ENCODE results near the gene PSMA1.

Gene PSMA1

DNA sequence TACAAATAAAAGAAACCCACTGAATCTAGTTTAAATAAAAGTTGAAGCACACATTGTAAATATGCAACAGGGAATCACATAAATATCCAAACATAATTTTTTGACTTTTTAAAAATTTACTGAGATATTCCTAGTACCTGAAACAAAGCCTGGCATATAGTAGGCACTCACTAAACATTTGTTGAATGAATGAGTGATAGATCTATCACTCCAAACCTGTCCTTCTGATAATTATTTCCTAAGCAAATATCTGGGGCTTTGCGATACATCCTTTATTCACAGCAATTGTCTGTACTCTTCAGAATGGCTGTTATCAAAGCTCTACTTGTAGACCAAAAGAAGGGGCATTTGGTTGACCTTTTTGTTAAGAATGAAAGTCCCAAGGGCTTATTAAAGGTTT lies 2.6 kb upstream of the PSMA1 start:
- Histone ChIP-seq H3K27ac (ENCODE audit: low read depth, low read length) (no peak overlapping the region), H3K36me3 (ENCODE audit: low read length) (peaks cover 7% of the 10 kb centered on the region), H4K20me1 (ENCODE audit: low read depth, low read length) (no peaks in the 10 kb centered on the region), H3K27me3 (ENCODE audit: low read length) (no peaks in the 10 kb centered on the region), H3K9me2 (replicated peaks; ENCODE audit: insufficient read depth, low read length) (no peaks in the 10 kb centered on the region), H3K4me2 (ENCODE audit: low read depth, low read length, poor library complexity, severe bottlenecking) (no peak overlapping the region), H3K4me3 (ENCODE audit: insufficient read depth, low read length, poor library complexity, severe bottlenecking) (no peak overlapping the region), H3F3A (ENCODE audit: insufficient read depth) (peaks cover 20% of the 10 kb centered on the region), H3K9ac (ENCODE audit: low read length) (no peak overlapping the region), H2AFZ (ENCODE audit: low read depth, low read length, severe bottlenecking) (no peak overlapping the region), H3K9me3 (ENCODE audit: insufficient read depth, low read length) (no peaks in the 10 kb centered on the region), H3K79me2 (ENCODE audit: insufficient read depth, low read length) (peaks cover 26% of the 10 kb centered on the region)
- TF ChIP-seq, protein P1, sequence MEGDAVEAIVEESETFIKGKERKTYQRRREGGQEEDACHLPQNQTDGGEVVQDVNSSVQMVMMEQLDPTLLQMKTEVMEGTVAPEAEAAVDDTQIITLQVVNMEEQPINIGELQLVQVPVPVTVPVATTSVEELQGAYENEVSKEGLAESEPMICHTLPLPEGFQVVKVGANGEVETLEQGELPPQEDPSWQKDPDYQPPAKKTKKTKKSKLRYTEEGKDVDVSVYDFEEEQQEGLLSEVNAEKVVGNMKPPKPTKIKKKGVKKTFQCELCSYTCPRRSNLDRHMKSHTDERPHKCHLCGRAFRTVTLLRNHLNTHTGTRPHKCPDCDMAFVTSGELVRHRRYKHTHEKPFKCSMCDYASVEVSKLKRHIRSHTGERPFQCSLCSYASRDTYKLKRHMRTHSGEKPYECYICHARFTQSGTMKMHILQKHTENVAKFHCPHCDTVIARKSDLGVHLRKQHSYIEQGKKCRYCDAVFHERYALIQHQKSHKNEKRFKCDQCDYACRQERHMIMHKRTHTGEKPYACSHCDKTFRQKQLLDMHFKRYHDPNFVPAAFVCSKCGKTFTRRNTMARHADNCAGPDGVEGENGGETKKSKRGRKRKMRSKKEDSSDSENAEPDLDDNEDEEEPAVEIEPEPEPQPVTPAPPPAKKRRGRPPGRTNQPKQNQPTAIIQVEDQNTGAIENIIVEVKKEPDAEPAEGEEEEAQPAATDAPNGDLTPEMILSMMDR (IDR thresholded peaks at IDR 0.05; ENCODE audit: insufficient read depth, low read length, poor library complexity, severe bottlenecking): no peak
- TF ChIP-seq EZH2phosphoT487 (conservative IDR thresholded peaks at IDR 0.05; ENCODE audit: low read length): no peak

DNA sequence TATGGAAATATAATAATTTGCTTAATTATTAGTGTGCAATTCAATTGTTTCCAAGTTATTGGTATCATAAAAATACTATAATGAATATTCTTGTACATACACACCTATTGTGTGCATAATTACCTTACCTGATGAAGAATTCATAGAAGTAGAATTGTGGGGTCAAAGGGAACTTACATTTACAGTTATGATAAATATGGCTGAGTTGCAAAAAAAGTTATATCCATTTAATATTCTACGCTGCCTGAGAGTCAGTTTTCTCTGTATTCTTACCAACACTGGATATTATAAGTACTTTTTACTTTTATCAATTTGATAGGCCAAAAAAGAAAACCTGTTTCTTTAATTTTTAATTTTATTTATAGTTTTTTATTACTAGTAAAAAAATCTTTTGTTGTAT lies 2.1 kb upstream of the PSMA1 start:
- Histone ChIP-seq H2AFZ (ENCODE audit: low read depth, low read length, severe bottlenecking) (no peak overlapping the region), H3F3A (ENCODE audit: insufficient read depth) (peaks cover 26% of the 10 kb centered on the region), H3K27me3 (ENCODE audit: low read length) (no peaks in the 10 kb centered on the region), H3K36me3 (ENCODE audit: low read length) (peaks cover 13% of the 10 kb centered on the region), H3K9ac (ENCODE audit: low read length) (no peak overlapping the region), H3K9me2 (replicated peaks; ENCODE audit: insufficient read depth, low read length) (no peaks in the 10 kb centered on the region), H4K20me1 (ENCODE audit: low read depth, low read length) (no peaks in the 10 kb centered on the region), H3K27ac (ENCODE audit: low read depth, low read length) (no peak overlapping the region), H3K4me2 (ENCODE audit: low read depth, low read length, poor library complexity, severe bottlenecking) (no peak overlapping the region), H3K9me3 (ENCODE audit: insufficient read depth, low read length) (no peaks in the 10 kb centered on the region), H3K4me3 (ENCODE audit: insufficient read depth, low read length, poor library complexity, severe bottlenecking) (no peak overlapping the region), H3K79me2 (ENCODE audit: insufficient read depth, low read length) (peaks cover 26% of the 10 kb centered on the region)
- TF ChIP-seq, protein P1 (IDR thresholded peaks at IDR 0.05; ENCODE audit: insufficient read depth, low read length, poor library complexity, severe bottlenecking): no peak

DNA sequence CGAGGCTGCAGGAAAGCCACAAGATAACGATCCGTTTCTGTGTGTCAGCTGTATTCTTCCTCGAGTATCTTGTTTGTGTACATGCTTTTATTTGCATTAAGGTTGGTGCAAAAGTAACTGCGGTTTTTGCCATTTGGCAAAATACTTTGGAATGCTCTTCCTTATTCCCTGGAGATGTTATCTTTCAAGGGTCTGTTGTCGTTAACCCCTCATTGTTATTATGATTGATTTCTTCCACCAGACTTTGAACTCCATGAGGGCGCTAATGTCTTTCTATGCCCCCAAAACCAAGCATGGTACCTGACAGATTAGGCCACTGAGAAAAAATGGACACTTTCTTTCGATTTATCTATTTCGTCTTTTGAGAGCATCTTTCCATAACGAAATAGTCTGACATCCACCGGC lies 563 bp upstream of the PSMA1 start:
- H3F3A ChIP-seq (ENCODE audit: insufficient read depth): peaks cover 28% of the 10 kb centered on the region
- no peaks in the 10 kb centered on the region for H3K9me2 ChIP-seq (replicated peaks; ENCODE audit: insufficient read depth, low read length)
- peaks cover 18% of the 10 kb centered on the region for H3K36me3 ChIP-seq (ENCODE audit: low read length)
- H3K4me3 ChIP-seq (ENCODE audit: insufficient read depth, low read length, poor library complexity, severe bottlenecking): peak overlapping the region; percentile 69
- peak overlapping the region; percentile 48 for H3K27ac ChIP-seq (ENCODE audit: low read depth, low read length)
- H3K9me3 ChIP-seq (ENCODE audit: insufficient read depth, low read length): no peaks in the 10 kb centered on the region
- H4K20me1 ChIP-seq (ENCODE audit: low read depth, low read length): no peaks in the 10 kb centered on the region
- peaks cover 26% of the 10 kb centered on the region for H3K79me2 ChIP-seq (ENCODE audit: insufficient read depth, low read length)
- peak overlapping the region; percentile 81 for H3K9ac ChIP-seq (ENCODE audit: low read length)
- TF ChIP-seq EZH2phosphoT487 (conservative IDR thresholded peaks at IDR 0.05; ENCODE audit: low read length): no peak
- TF ChIP-seq, protein P1 (IDR thresholded peaks at IDR 0.05; ENCODE audit: insufficient read depth, low read length, poor library complexity, severe bottlenecking): no peak
- peak overlapping the region; percentile 96 for H2AFZ ChIP-seq (ENCODE audit: low read depth, low read length, severe bottlenecking)
- peak overlapping the region; percentile 79 for H3K4me2 ChIP-seq (ENCODE audit: low read depth, low read length, poor library complexity, severe bottlenecking)
- no peaks in the 10 kb centered on the region for H3K27me3 ChIP-seq (ENCODE audit: low read length)

DNA sequence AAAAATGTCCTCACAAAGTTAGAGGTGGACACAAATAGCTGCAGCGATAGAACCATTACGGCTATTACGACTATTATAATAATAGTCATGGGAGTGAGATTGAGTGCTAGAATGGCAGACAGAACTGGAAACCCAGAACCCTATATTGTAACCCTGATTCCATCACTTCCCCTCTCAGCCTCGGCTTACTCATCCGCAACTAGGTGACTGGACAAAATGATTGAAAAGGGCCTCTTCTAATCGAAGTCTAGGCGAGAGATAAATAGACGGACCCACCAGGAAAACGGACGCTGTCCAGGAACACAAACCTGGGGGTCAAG lies 629 bp downstream of the PSMA1 start:
- H3K27me3 ChIP-seq (ENCODE audit: low read length): no peaks in the 10 kb centered on the region
- peak overlapping the region; percentile 48 for H3K27ac ChIP-seq (ENCODE audit: low read depth, low read length)
- peaks cover 26% of the 10 kb centered on the region for H3K79me2 ChIP-seq (ENCODE audit: insufficient read depth, low read length)
- H3K4me2 ChIP-seq (ENCODE audit: low read depth, low read length, poor library complexity, severe bottlenecking): peak overlapping the region; percentile 79
- peaks cover 18% of the 10 kb centered on the region for H3K36me3 ChIP-seq (ENCODE audit: low read length)
- TF ChIP-seq, protein P1 (IDR thresholded peaks at IDR 0.05; ENCODE audit: insufficient read depth, low read length, poor library complexity, severe bottlenecking): no peak
- TF ChIP-seq EZH2phosphoT487 (conservative IDR thresholded peaks at IDR 0.05; ENCODE audit: low read length): no peak
- no peaks in the 10 kb centered on the region for H4K20me1 ChIP-seq (ENCODE audit: low read depth, low read length)
- no peaks in the 10 kb centered on the region for H3K9me2 ChIP-seq (replicated peaks; ENCODE audit: insufficient read depth, low read length)
- peak overlapping the region; percentile 96 for H2AFZ ChIP-seq (ENCODE audit: low read depth, low read length, severe bottlenecking)
- no peaks in the 10 kb centered on the region for H3K9me3 ChIP-seq (ENCODE audit: insufficient read depth, low read length)
- peak overlapping the region; percentile 69 for H3K4me3 ChIP-seq (ENCODE audit: insufficient read depth, low read length, poor library complexity, severe bottlenecking)
- H3K9ac ChIP-seq (ENCODE audit: low read length): peak overlapping the region; percentile 81
- peaks cover 29% of the 10 kb centered on the region for H3F3A ChIP-seq (ENCODE audit: insufficient read depth)
